Activated CD8-positive, alpha-beta memory T cell treated with anti-CD3 and anti-CD28 coated beads, Interleukin-2, amount 10 ng/mL, durations not matched to agents 7 days and 5 days (primary cell): ENCODE results near the gene MYOZ1. TPM values are rescaled to one million over a fixed set of nuclear protein-coding genes. Genes with fewer than 3 reads are reported as not detected.

Source experiments
- ATAC-seq: fragments of 150-1000 bp; cut with Tn5 transposase; one replicate; pipeline ENCODE4 v1.10.0; 2021; ENCODE audit warnings: moderate library complexity
- CTCF ChIA-PET: fragments of 350-600 bp; sonication (Branson Sonifier 250); formaldehyde crosslinking; loops from one replicate; lab custom pipeline; 2021; ENCODE audit warnings: antibody characterized with exemption; lab: Charles Lee
- DNase-seq: peaks from one replicate; pipeline ENCODE4 v3.0.0-alpha.2; 2020
- H3K27ac Mint-ChIP-seq: one replicate; pipeline ENCODE4 v1.8.0; 2021; ENCODE audit warnings: mild to moderate bottlenecking, mixed read lengths
- H3K27me3 Mint-ChIP-seq: one replicate; pipeline ENCODE4 v1.8.0; 2021; ENCODE audit warnings: mixed read lengths
- H3K36me3 Mint-ChIP-seq: one replicate; pipeline ENCODE4 v1.8.0; 2021; ENCODE audit warnings: mild to moderate bottlenecking, mixed read lengths
- H3K4me1 Mint-ChIP-seq: one replicate; pipeline ENCODE4 v1.8.0; 2021; ENCODE audit warnings: mixed read lengths
- H3K4me3 Mint-ChIP-seq: one replicate; pipeline ENCODE4 v1.8.0; 2021; ENCODE audit warnings: mild to moderate bottlenecking, moderate library complexity, mixed read lengths
- H3K9me3 Mint-ChIP-seq: one replicate; pipeline ENCODE4 v1.8.0; 2022; ENCODE audit warnings: low read depth, mixed read lengths
- total RNA-seq, 2 experiments: library from RNA; stranded (reverse); gene quantifications; one replicate each; pipeline ENCODE4 v1.2.3, GENCODE V29; 2021

MYOZ1 gene
- total RNA-seq, 2 experiments from 2014 or later = not detected

DNA sequence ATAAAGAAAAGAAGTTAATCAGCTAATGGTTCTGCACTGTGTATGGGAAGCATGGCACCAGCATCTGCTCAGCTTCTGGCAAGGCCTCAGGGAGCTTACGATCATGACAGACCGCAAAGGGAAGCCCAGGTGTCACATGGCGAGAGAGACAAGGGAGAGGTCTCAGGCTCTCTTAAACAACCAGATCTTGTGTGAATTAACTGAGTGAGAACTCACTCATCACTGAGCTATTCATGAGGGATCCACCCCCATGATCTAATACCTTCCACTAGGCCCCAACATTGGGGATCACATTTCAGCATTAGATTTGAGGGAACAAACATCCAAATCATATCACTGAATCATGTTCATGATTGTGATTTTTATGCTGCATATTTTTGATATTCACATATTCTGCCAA lies 55.9 kb downstream of the MYOZ1 start:
- Mint-ChIP-seq H3K9me3 (no peaks in the 10 kb centered on the region), H3K4me1 (peaks cover 2% of the 10 kb centered on the region), H3K36me3 (peaks cover 2% of the 10 kb centered on the region), H3K27me3 (no peaks in the 10 kb centered on the region), H3K4me3 (no peak overlapping the region), H3K27ac (no peak overlapping the region)
- DNase-seq (no peak), ATAC-seq (no peak)
- CTCF ChIA-PET = interaction anchor here (1.5 to 1.6 kb wide), 2 partner anchors 12 to 179 kb away, joined by 3 read pairs; no protein-coding TSS in a partner anchor

DNA sequence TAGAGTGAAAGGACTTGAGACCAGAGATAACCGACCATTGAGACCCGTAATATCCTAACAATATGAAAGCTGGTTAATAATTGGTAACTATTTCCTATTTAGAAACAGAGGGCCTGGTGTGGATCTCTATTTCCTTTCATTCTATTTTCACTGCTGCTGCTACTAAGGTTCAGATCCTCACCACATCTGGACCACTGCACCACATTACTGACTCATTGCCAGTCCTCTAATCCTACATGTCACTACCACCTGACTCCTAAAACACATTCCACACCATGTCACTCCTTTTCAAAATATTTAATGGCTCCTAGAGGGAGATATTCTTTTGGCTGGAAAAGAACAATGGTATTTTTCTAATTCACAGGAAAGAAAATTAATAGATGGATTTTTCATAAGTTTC lies 56.5 kb downstream of the MYOZ1 start:
- CTCF ChIA-PET = interaction anchor here (1.6 kb wide), 1 partner anchor 13 kb away, joined by 3 read pairs; no protein-coding TSS in a partner anchor
- Mint-ChIP-seq H3K36me3 (peaks cover 2% of the 10 kb centered on the region), H3K9me3 (no peaks in the 10 kb centered on the region), H3K4me1 (no peaks in the 10 kb centered on the region), H3K27me3 (no peaks in the 10 kb centered on the region), H3K4me3 (no peak overlapping the region), H3K27ac (no peak overlapping the region)
- ATAC-seq = no peak
- no peak for DNase-seq

DNA sequence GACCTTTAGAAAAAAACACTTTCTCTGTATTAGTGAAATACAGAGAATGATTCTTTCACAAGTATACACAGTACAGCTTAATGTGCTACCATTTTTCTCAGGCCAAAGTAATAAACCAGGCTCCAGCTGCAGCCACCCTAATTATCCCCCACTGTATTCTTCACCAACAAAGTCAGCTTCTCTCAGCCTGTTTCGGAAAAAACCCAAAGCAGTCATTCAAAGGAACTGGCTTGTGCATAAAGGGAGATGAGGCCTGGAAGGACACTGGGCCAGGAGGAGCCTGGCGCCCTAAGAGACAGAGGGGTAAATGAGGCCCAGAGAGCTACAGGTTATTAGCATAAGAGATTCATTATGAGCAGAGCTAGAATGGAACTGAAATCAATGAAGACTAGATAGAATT lies 59.4 kb downstream of the MYOZ1 start:
- H3K4me1 Mint-ChIP-seq = no peaks in the 10 kb centered on the region
- H3K27me3 Mint-ChIP-seq = no peaks in the 10 kb centered on the region
- no peaks in the 10 kb centered on the region for H3K9me3 Mint-ChIP-seq
- peaks cover 2% of the 10 kb centered on the region for H3K36me3 Mint-ChIP-seq
- DNase-seq (no peak), ATAC-seq (no peak)
- no peak overlapping the region for H3K27ac Mint-ChIP-seq
- CTCF ChIA-PET = no interaction called here
- H3K4me3 Mint-ChIP-seq = no peak overlapping the region

Other genes starting within 250 kb of the MYOZ1 start
- gene ANXA7, start 227.4 kb downstream of the MYOZ1 start, total RNA-seq = 100 to 1,000 TPM in 1 of 2 experiments, 10 to 100 TPM in 1; 80.4 to 113 TPM
- gene MSS51, start 207.9 kb downstream of the MYOZ1 start, total RNA-seq = 1 to 10 TPM; 2.9 to 4.1 TPM
- gene PPP3CB, start 145.4 kb downstream of the MYOZ1 start, total RNA-seq = 10 to 100 TPM; 48.7 to 49.1 TPM
- 1 to 10 TPM; 3.5 to 6.7 TPM for gene USP54, start 50.1 kb downstream of the MYOZ1 start, total RNA-seq
- under 1 TPM in 1 of 2 experiments, not detected in 1; 0.06 TPM for gene SYNPO2L, start 14.6 kb upstream of the MYOZ1 start, total RNA-seq
- 10 to 100 TPM in 1 of 2 experiments, 1 to 10 TPM in 1; 9.8 to 12.3 TPM for gene AGAP5, start 56.6 kb upstream of the MYOZ1 start, total RNA-seq
- 10 to 100 TPM; 84.5 to 98.0 TPM for gene SEC24C, start 102.9 kb upstream of the MYOZ1 start, total RNA-seq
- 10 to 100 TPM; 29.0 to 36.2 TPM for gene CHCHD1, start 140.6 kb upstream of the MYOZ1 start, total RNA-seq
- 10 to 100 TPM; 73.6 to 83.7 TPM for gene ZSWIM8, start 144.1 kb upstream of the MYOZ1 start, total RNA-seq
- gene NDST2, start 170.1 kb upstream of the MYOZ1 start, total RNA-seq = 10 to 100 TPM; 49.4 to 64.5 TPM
- gene CAMK2G, start 233.1 kb upstream of the MYOZ1 start, total RNA-seq = 10 to 100 TPM; 30.8 to 49.2 TPM